Stimulated activated CD4-positive, alpha-beta T cell treated with anti-CD3 and anti-CD28 coated beads, Interleukin-4, amount 100 ng/mL, for 48 hours (primary cell): ENCODE results near the gene KDM6B.

Experiments used
- DNase-seq, 2 donors: peaks; one replicate each; pipeline ENCODE4 v3.0.0-alpha.2; 2020; ENCODE audit warnings: low read depth in 2 of 2

KDM6B gene

GRCh38 chr17:7820231-7820630 is 13.8 kb upstream of the KDM6B start:
- DNase-seq = no peak

DNA sequence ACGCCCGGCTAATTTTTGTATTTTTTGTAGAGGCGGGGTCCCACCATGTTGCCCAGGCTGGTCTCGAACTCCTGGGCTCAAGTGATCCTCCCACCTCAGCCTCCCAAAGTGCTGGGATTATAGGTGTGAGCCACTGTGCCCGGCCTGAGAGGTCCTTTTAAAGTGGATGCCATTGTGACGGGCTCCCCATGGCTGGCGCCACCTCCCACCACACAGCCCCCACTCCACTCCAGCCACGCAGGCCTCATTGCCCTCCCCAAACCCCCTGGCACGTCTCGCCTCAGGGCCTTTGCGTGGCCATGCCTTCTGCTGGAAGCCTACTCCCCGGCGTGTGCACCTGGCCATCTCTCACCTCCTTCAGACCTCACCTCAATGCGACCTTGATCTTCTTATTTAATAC is 11.9 kb upstream of the KDM6B start:
- no peak for DNase-seq

DNA sequence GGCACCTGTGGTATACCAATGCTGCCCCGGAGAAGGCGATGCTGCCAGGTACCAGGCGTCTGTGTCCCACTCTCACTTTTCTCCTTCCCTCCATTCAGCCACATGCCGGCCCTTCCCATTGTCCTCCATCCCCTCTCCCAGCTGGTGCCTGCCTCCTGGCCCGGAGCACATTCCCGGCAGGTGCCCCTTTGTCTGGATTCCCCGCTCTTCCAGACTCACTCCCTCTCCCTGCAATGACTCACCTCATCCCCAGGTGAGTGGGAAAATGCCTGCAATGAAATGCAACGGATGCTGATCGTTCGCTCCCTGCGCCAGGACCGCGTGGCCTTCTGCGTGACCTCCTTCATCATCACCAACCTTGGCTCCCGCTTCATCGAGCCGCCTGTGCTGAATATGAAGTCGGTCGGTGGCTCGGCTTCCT is 10.4 kb upstream of the KDM6B start:
- DNase-seq = no peak

- DNase-seq = no peak
Measured at GRCh38 chr17:7824021-7824924, 9.7 kb upstream of the KDM6B start.

GRCh38 chr17:7825206-7825990 is 8.6 kb upstream of the KDM6B start:
- no peak for DNase-seq

GRCh38 chr17:7830616-7831015 is 3.4 kb upstream of the KDM6B start:
- DNase-seq = no peak

GRCh38 chr17:7831233-7831632 is 2.8 kb upstream of the KDM6B start:
- DNase-seq = no peak

- DNase-seq = no peak
Measured at GRCh38 chr17:7832431-7832830, 1.6 kb upstream of the KDM6B start.

GRCh38 chr17:7833011-7833794 is 814 bp upstream of the KDM6B start:
- no peak for DNase-seq

GRCh38 chr17:7834542-7834956 is 532 bp downstream of the KDM6B start:
- DNase-seq = peak in 1 of 2 donors; percentile 18

- peak; percentile 76 to 89 for DNase-seq
Measured at GRCh38 chr17:7834957-7835813, 1.2 kb downstream of the KDM6B start.

DNA sequence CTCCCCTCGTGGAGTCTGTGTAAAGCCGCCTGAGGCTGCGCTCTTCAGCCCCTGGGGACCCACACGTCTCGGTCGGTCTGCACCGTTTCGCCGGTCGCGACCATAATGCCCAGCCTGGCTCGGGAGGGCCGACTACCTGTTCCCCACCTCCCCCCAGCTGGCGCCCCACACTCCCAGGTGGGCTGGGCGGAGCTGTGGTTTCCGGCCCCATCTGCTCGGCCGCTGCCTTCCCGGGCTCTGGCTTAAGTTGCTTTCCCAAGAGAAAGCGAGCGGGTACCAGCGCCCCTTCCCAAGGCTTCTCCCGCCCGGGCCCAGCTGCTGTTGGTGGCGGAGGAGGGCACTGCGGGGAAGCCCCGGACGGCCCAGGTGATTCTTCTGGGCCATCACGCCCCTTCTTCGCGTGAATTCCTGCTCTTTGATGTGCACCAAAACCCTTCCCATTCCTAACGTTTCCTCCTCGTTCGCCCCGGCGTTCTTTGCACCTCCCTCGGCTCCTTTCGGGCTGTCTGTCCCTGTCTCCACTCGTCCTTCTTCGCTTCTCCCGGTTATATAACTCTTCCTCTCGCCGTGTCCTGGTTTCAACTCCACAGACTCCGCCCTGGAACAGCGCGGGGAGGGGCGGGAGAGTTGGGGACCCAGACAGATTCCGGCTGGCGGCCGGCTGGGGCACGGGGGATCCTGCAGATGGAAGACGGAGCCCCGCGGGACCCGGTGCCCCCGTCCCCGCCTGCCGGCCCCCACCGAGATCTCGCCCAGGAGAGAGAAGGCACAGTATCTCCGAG is 2.0 kb downstream of the KDM6B start:
- no peak for DNase-seq

DNA sequence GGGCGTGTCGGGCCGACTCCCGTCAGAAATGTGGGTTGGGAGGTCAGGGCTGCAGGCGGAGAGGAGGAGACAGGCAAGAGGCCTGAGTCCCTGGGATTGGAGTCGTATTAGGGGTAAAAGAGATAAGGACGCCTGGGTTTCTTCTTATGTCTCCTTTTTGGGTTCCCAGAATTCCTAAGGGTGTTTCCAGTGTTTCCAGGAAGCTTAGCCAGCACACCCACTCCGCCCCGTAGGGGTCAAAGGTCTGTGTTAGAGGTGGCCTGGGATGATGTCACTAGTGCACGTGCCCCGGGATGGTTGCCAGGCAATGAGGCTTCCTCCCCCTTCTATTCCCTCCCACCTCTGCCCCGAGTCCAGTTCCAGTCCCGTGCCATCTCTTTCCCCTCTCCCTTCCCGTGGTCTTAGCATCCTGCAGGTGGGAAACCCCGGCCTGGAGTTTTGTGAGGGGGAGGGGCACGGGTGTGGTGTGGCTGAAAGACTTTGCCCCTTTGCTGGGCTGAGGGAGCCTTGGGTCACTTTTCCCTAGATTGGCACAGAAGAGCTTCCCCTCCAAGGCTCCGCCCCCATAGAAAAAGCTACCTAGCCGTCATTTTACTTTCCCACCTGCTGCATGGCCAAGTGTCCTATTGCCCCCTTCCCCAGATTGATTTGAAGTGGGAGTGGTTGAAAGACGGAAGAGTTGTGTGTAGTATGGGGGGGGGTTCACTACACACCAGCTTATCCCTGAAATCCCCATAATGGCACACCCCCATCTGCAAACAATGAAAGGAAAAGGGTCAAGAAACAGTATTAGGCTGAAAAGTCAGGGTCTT is 2.8 kb downstream of the KDM6B start:
- peak; percentile 66 to 67 for DNase-seq

GRCh38 chr17:7837408-7838088 is 3.5 kb downstream of the KDM6B start:
- no peak for DNase-seq

DNA sequence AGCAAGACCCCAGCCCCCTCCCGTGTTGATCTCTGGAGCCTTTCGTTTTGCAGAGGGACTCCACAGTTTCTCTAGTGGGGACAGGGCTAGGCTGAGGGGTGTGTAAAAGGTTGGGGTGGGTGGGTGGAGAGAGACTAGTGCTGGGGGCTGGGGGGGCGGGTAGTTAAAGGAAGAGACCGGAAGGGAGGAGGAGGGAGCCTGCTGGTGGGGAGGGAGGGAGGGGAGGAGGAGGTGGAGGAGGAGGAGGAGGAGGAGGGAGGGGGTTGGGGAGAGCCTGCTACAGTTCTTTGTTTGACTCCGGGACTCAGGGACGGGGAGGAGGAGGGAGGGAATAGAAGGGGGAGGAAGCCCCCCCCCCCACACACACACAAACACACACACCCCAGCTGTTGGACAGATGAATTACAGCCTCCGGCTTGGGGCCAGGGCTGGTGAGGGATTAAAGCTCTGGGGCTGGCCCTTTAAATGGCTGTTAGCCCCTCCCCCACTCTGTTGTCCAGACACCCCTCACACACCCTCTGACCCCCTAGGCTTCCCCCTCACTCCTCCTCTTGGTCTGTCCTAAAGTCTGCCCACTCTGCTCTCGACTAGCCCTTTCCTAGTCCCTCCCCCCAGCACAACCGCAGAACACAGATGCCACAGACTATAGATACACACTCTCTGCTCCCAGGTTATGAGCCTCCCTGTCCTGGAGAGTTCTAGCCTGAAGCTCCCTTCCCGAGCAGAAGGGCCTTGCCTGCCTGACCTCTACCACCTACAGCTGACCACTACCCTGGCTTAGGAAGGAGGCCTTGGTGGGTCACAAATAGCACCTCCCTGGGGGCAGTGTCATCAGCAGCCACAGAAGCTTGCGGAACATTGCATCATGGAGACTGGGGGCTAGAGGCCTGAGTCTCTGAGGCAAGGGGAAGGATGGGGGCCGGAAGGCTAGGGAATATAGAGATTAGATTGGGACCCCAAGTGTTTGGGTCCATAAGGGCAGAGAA is 4.4 kb downstream of the KDM6B start:
- no peak for DNase-seq

DNA sequence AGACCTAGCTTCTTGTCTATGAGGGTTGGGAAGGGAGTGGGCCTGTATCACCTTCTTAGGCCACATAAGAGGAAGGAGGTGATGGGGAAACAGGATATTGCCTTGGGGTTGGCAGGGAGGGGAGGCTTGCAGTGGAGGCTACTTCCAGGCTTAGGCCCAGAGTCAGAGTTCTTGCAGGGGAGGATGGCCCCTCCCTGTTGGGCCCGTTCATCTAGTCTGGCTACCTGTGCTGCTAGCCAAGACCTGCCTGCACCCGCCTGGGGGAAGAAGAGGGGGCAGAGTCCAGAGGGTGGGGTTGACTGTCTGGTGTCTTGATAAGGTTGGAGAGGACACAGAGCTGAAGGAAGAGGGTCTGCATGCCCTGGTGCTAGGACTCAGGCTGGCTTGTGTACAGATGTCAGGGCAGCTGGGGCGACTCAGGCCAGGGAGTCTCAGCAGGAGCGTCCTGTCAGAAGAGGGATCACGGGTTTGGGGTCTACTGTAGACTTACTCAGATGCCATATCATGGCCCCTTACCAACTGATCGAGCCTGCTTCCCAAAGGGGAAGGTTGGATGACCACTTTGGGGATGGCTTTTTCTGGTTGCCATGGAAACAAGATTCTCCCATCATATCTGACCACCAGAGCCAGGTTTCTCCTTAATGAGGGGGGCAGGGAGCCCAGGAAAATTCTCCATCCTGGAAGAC is 5.3 kb downstream of the KDM6B start:
- DNase-seq = no peak

GRCh38 chr17:7839876-7840261 is 5.9 kb downstream of the KDM6B start:
- no peak for DNase-seq
